HepG2 (cell line): Measurements from ENCODE around the gene MFSD11. TPM values are rescaled to one million over a fixed set of nuclear protein-coding genes. Genes with fewer than 3 reads are reported as not detected.

Experiments
- CC2D1A ChIP-seq: sonication (generic); formaldehyde crosslinking; IDR thresholded peaks from 2 replicates; pipeline ENCODE4 v1.8.1; 2023; ENCODE audit warnings: mild to moderate bottlenecking, missing genetic modification reagents
- CHD4 ChIP-seq: fragments of 200-600 bp; sonication (generic); IDR thresholded peaks from 2 replicates; pipeline ENCODE4 v1.7.0; 2017; ENCODE audit warnings: mild to moderate bottlenecking, low read length, borderline replicate concordance
- GMEB2 ChIP-seq: IDR thresholded peaks from 2 replicates; pipeline ENCODE4 v1.6.1; 2016; ENCODE audit warnings: missing biosample characterization, missing genetic modification reagents, low read depth
- HDAC6 ChIP-seq: fragments of 200-600 bp; sonication (generic); IDR thresholded peaks from 2 replicates; pipeline ENCODE4 v1.7.0; 2017; ENCODE audit warnings: mild to moderate bottlenecking, antibody characterized with exemption, low read length, low read depth
- IKZF1 ChIP-seq: fragments of 450-650 bp; IDR thresholded peaks from 2 replicates; pipeline ENCODE4 v1.7.1; 2016
- MED8 ChIP-seq: sonication (generic); formaldehyde crosslinking; IDR thresholded peaks from 2 replicates; pipeline ENCODE4 v1.8.1; 2023; ENCODE audit warnings: mild to moderate bottlenecking, missing genetic modification reagents; ENCODE audit not compliant: insufficient replicate concordance
- MTF1 ChIP-seq: sonication (generic); formaldehyde crosslinking; IDR thresholded peaks from 2 replicates; pipeline ENCODE4 v1.5.0; 2020; ENCODE audit warnings: missing genetic modification reagents
- MXD4 ChIP-seq: IDR thresholded peaks from 2 replicates; pipeline ENCODE4 v1.6.1; 2016; ENCODE audit warnings: mild to moderate bottlenecking, missing biosample characterization, missing genetic modification reagents
- NFE2L2 ChIP-seq: fragments of 150-350 bp; IDR thresholded peaks from 2 replicates; pipeline ENCODE4 v1.6.1; 2014; ENCODE audit warnings: low read length
- SUZ12 ChIP-seq: fragments of 150-350 bp; IDR thresholded peaks from 2 replicates; pipeline ENCODE4 v1.6.1; 2014; ENCODE audit warnings: low read depth, low read length
- TFDP1 ChIP-seq: IDR thresholded peaks from 2 replicates; pipeline ENCODE4 v1.6.1; 2016; ENCODE audit warnings: missing compliant biosample characterization, missing genetic modification reagents, borderline replicate concordance
- TOPORS ChIP-seq: sonication (generic); formaldehyde crosslinking; IDR thresholded peaks from 2 replicates; pipeline ENCODE4 v1.8.0; 2023; ENCODE audit warnings: mild to moderate bottlenecking, missing genetic modification reagents
- ZNF138 ChIP-seq: sonication (generic); formaldehyde crosslinking; IDR thresholded peaks from 2 replicates; pipeline ENCODE4 v1.5.0; 2020; ENCODE audit warnings: mild to moderate bottlenecking, low read depth, missing genetic modification reagents
- ZNF142 ChIP-seq: sonication (generic); formaldehyde crosslinking; IDR thresholded peaks from 2 replicates; pipeline ENCODE4 v1.4.0; 2020; ENCODE audit warnings: missing genetic modification reagents
- ZNF180 ChIP-seq: sonication (generic); formaldehyde crosslinking; IDR thresholded peaks from 2 replicates; pipeline ENCODE4 v1.4.0; 2020; ENCODE audit warnings: low read depth, missing genetic modification reagents, borderline replicate concordance
- polyA plus RNA-seq, 8 experiments: library from polyadenylated mRNA; depleted of rRNA in 3 of 8; stranded (reverse) in 7 of 8; unstranded in 1 of 8; fragments of >200 nt; fragmentation: Illumina TruSeq in 4 of 8; extraction: Trizol in 4 of 8; gene quantifications; 2 replicates each; pipeline versions ENCODE4 v1.2.1 to v1.2.3, GENCODE V29; 2011 to 2016; ENCODE audit warnings: low read depth in 4 of 8, missing spikeins in 1 of 8, mixed read lengths in 1 of 8; ENCODE audit not compliant: insufficient read depth in 1 of 8
- total RNA-seq, 5 experiments: library from RNA; depleted of rRNA; stranded (reverse); fragments of >200 nt; fragmentation: Illumina TruSeq; extraction: Trizol; gene quantifications; 2 replicates each; pipeline ENCODE4 v1.2.3, GENCODE V29; 2016; ENCODE audit warnings: low read depth in 1 of 5
- TF ChIP-seq, protein P1 (sequence below): sonication (generic); formaldehyde crosslinking; IDR thresholded peaks from 2 replicates; pipeline ENCODE4 v1.5.1; 2020; ENCODE audit warnings: mild to moderate bottlenecking, missing genetic modification reagents, borderline replicate concordance

The MFSD11 gene
- total and polyA plus RNA-seq, 2 of the 13 experiments (the other 11 are each of a cell fraction or from before 2014, with no cell fraction given): 26.1 to 36.3 TPM

DNA sequence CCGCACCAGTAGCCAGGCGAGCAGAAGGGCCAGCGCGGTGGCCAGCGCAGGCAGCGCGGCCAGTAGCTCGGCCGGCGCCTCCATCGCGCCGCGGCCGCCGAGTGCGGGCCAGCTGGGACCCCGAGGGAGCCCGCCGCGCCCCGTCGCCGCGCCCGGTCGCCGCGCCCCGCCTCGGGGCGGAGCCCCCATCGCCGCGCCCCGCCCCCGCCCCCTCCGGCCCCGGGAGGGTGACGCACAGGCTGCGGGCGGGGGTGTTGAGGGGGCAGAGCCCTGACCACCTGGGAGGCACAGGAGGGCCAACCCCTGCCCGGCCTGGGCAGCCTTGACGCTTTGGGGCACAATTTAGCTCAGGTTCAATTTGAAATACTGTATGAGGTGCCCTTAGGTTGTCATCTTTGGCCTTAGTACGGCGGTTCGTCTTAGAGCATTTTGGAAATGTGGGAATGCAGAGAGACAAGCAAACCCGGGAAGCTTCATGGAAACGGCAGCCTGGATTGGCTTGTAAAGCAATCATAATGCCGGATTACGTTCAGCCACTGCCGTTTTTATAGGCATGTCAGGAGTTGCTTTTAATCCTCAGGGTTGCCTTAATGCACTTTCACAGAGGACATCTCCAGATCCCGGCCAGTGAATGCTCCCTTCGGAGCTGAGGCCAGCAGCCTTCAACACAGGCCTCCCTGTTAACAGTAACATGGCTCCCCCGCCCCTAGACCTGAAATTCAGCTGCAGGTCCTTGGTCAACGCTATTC, 26.9 kb upstream of the MFSD11 start, which contains the start of gene MXRA7 (continued):
- TF ChIP-seq GMEB2 (CRISPR knock-in tag) (no peak), MED8 (CRISPR knock-in tag) (no peak), MTF1 (CRISPR knock-in tag) (no peak), TFDP1 (no peak), ZNF180 (CRISPR knock-in tag) (no peak), MXD4 (CRISPR knock-in tag) (no peak), ZNF138 (CRISPR knock-in tag) (no peak), SUZ12 (no peak), TOPORS (no peak), IKZF1 (no peak), HDAC6 (no peak), ZNF142 (CRISPR knock-in tag) (no peak), CHD4 (no peak), CC2D1A (no peak), NFE2L2 (no peak)
- TF ChIP-seq, protein P1, sequence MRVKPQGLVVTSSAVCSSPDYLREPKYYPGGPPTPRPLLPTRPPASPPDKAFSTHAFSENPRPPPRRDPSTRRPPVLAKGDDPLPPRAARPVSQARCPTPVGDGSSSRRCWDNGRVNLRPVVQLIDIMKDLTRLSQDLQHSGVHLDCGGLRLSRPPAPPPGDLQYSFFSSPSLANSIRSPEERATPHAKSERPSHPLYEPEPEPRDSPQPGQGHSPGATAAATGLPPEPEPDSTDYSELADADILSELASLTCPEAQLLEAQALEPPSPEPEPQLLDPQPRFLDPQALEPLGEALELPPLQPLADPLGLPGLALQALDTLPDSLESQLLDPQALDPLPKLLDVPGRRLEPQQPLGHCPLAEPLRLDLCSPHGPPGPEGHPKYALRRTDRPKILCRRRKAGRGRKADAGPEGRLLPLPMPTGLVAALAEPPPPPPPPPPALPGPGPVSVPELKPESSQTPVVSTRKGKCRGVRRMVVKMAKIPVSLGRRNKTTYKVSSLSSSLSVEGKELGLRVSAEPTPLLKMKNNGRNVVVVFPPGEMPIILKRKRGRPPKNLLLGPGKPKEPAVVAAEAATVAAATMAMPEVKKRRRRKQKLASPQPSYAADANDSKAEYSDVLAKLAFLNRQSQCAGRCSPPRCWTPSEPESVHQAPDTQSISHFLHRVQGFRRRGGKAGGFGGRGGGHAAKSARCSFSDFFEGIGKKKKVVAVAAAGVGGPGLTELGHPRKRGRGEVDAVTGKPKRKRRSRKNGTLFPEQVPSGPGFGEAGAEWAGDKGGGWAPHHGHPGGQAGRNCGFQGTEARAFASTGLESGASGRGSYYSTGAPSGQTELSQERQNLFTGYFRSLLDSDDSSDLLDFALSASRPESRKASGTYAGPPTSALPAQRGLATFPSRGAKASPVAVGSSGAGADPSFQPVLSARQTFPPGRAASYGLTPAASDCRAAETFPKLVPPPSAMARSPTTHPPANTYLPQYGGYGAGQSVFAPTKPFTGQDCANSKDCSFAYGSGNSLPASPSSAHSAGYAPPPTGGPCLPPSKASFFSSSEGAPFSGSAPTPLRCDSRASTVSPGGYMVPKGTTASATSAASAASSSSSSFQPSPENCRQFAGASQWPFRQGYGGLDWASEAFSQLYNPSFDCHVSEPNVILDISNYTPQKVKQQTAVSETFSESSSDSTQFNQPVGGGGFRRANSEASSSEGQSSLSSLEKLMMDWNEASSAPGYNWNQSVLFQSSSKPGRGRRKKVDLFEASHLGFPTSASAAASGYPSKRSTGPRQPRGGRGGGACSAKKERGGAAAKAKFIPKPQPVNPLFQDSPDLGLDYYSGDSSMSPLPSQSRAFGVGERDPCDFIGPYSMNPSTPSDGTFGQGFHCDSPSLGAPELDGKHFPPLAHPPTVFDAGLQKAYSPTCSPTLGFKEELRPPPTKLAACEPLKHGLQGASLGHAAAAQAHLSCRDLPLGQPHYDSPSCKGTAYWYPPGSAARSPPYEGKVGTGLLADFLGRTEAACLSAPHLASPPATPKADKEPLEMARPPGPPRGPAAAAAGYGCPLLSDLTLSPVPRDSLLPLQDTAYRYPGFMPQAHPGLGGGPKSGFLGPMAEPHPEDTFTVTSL (CRISPR knock-in tag): 0 out of 2 replicates have a peak, but pooled peaks have one; percentile 35
